Right lobe of liver (tissue), 6 donors: ENCODE measurements around the gene GRID1. TPM values are rescaled to one million over a fixed set of nuclear protein-coding genes. Genes with fewer than 3 reads are reported as not detected.

Experiments
- ATAC-seq, 4 donors: fragments of 200-7000 bp; cut with Tn5 transposase; one replicate each; pipeline ENCODE4 v1.9.1; 2020; ENCODE audit warnings: mild to moderate bottlenecking in 4 of 4, moderate library complexity in 4 of 4
- DNase-seq, 3 donors: peaks; one replicate each; pipeline ENCODE4 v3.0.0-alpha.2; 2020
- H3K27ac ChIP-seq, 3 donors: fragments of 200-600 bp; one replicate each; pipeline ENCODE4 v1.8.0; 2022
- H3K27me3 ChIP-seq, 2 donors: fragments of 200-600 bp; one replicate each; pipeline ENCODE4 v1.8.0; 2022
- H3K36me3 ChIP-seq, 4 donors: fragments of 200-600 bp; sonication (generic) in 1 of 4; one replicate each; pipeline versions ENCODE4 v1.5.1 to v1.8.0; 2017 to 2022; ENCODE audit warnings: control low read depth in 1 of 4
- H3K4me1 ChIP-seq, 4 donors: fragments of 200-600 bp; sonication (generic) in 1 of 4; one replicate each; pipeline versions ENCODE4 v1.5.1 to v1.8.0; 2017 to 2022; ENCODE audit warnings: control low read depth in 1 of 4
- H3K4me3 ChIP-seq, 3 donors: fragments of 200-600 bp; one replicate each; pipeline ENCODE4 v1.8.0; 2022
- H3K9me3 ChIP-seq, 4 donors: fragments of 200-600 bp; sonication (generic) in 1 of 4; one replicate each; pipeline versions ENCODE4 v1.5.1 to v1.8.0; 2017 to 2022; ENCODE audit warnings: control low read depth in 1 of 4
- POLR2A ChIP-seq: fragments of 450-650 bp; IDR thresholded peaks from one replicate; pipeline ENCODE4 v1.6.1; 2017; ENCODE audit warnings: antibody characterized with exemption, mild to moderate bottlenecking
- WGBS: methylation state at CpG from one replicate; pipeline ENCODE4 v1.1.6; 2018; ENCODE audit warnings: low coverage, low lambda C conversion rate; ENCODE audit not compliant: insufficient coverage; ENCODE audit errors: missing lambda C conversion rate; 5-methylcytosine and 5-hydroxymethylcytosine counted together
- intact Hi-C, 2 donors: fragments of 100-400 bp; cut with DNase I; formaldehyde crosslinking; loops; one replicate each; pipeline versions ENCODE4 v1.11.2 to v1.14.1; 2022
- total RNA-seq, 6 experiments: library from RNA; depleted of rRNA in 2 of 6; stranded (reverse); fragments of >200 nt in 2 of 6; fragmentation: NEBNext Ultra II Directional in 3 of 6; extraction: Animal tissue kit (Norgen Biotek cat#: 25700) in 3 of 6; gene quantifications; one replicate each; pipeline versions ENCODE4 v1.1.0 to v1.2.4, GENCODE V29; 2016 to 2023
- TF ChIP-seq, protein P1 (sequence below), 4 donors: fragments of 200-600 bp in 3 of 4; fragments of 450-650 bp in 1 of 4; IDR thresholded peaks; one replicate each; pipeline versions ENCODE4 v1.5.1 to v1.8.0; 2016 to 2022; ENCODE audit warnings: antibody characterized with exemption in 4 of 4, mild to moderate bottlenecking in 2 of 4
- donor health status: DM: no; HTN: yes; CAD: no.
- donor health status: DM: no; HTN: no; CAD: no.
- donor health status: DM: no; HTN: no; CAD: no.
- donor health status: DM: no; HTN: yes; CAD: no.
- donor health status: DM: no; HTN: yes; CAD: no.

GRID1 gene
- total RNA-seq, 6 experiments from 2014 or later = 0.05 to 1.9 (median 0.81) TPM

DNA sequence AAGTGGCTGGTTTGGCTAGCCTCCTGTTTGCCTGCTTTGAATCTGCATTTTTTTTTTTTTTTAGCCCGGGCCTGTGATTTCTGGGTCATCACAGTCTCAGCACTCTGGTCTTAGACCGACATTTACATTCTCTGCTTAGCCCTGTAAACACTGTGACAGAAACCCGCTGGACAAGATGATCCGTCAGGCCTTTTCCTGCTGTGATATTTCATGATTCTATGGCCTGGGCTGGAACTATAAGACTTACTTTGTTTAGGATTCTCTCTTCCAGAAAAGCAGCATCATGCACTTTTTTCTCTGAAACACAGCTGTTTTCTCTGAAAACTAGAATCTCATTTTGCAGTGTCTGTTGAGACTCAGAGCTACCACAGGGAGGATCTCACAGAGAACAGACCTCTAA is 705.5 kb downstream of the GRID1 start:
- DNase-seq = no peak
- H3K27ac ChIP-seq = no peak overlapping the region
- WGBS = 63% methylated on average over 4 of the region's 4 CpGs

DNA sequence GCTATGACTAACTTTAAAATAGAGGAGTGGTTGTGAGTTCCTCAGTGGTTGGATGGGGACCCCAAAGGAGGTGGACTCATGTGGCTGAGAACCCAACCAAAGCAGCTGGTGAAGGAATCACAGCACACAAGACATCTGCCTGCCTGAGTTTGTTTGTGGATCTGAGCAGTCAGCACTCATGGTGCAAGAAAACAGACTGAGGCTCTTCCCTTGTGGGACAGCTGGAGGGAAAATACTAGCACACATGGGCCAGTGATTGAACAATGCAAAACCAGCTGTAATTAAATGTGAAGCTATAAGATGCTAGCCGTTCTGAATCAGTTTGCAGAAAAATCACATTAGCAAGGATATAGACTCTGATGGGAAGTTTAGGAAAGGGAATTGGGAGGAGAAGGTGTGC is 707.3 kb downstream of the GRID1 start:
- ATAC-seq (no peak), DNase-seq (no peak)
- Histone ChIP-seq H3K4me3 (no peak overlapping the region), H3K36me3 (no peaks in the 10 kb centered on the region), H3K27ac (no peak overlapping the region), H3K27me3 (no peaks in the 10 kb centered on the region), H3K4me1 (no peaks in the 10 kb centered on the region), H3K9me3 (no peaks in the 10 kb centered on the region)
- TF ChIP-seq POLR2A = no peak
- TF ChIP-seq, protein P1, sequence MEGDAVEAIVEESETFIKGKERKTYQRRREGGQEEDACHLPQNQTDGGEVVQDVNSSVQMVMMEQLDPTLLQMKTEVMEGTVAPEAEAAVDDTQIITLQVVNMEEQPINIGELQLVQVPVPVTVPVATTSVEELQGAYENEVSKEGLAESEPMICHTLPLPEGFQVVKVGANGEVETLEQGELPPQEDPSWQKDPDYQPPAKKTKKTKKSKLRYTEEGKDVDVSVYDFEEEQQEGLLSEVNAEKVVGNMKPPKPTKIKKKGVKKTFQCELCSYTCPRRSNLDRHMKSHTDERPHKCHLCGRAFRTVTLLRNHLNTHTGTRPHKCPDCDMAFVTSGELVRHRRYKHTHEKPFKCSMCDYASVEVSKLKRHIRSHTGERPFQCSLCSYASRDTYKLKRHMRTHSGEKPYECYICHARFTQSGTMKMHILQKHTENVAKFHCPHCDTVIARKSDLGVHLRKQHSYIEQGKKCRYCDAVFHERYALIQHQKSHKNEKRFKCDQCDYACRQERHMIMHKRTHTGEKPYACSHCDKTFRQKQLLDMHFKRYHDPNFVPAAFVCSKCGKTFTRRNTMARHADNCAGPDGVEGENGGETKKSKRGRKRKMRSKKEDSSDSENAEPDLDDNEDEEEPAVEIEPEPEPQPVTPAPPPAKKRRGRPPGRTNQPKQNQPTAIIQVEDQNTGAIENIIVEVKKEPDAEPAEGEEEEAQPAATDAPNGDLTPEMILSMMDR (IDR thresholded peaks at IDR 0.05) = no peak
- WGBS = 83% methylated on average over 1 of the region's 1 CpG
- intact Hi-C loops = no loop called here

More for the DNA sequence above, 705.5 kb downstream of the GRID1 start:
- no peak overlapping the region for H3K4me3 ChIP-seq
- H3K9me3 ChIP-seq = no peaks in the 10 kb centered on the region
- ATAC-seq = no peak
- H3K4me1 ChIP-seq = no peaks in the 10 kb centered on the region
- H3K36me3 ChIP-seq = no peaks in the 10 kb centered on the region
- H3K27me3 ChIP-seq = no peaks in the 10 kb centered on the region
- TF ChIP-seq, protein P1 (IDR thresholded peaks at IDR 0.05) = no peak
- TF ChIP-seq POLR2A = no peak
- intact Hi-C loops = no loop called here

DNA sequence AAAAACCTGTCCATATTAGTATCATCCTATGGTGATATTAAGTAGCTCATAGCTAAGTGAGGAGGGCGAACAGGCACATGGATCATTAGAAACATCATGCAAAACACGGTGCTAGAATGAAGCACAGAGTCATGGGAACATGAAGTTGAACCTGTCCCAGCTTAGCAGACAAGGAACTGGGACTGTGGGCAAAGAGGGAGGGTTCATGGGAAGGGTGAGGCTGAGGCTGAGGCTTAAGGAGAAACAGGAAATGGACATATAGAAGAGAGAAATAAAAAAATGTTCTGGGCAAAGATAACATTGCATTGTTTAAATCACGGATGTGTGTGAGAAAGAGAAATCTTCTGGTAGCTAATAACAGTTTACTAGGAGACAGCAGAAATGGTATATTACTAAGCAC is 708.1 kb downstream of the GRID1 start:
- DNase-seq (no peak), ATAC-seq (no peak)
- H3K9me3 ChIP-seq = no peaks in the 10 kb centered on the region
- H3K4me1 ChIP-seq = no peaks in the 10 kb centered on the region
- H3K27me3 ChIP-seq = no peaks in the 10 kb centered on the region
- H3K27ac ChIP-seq = no peak overlapping the region
- no peaks in the 10 kb centered on the region for H3K36me3 ChIP-seq
- intact Hi-C loops = no loop called here
- no peak for TF ChIP-seq POLR2A
- TF ChIP-seq, protein P1 (IDR thresholded peaks at IDR 0.05) = no peak
- 28% methylated on average over 3 of the region's 3 CpGs for WGBS
- H3K4me3 ChIP-seq = no peak overlapping the region

DNA sequence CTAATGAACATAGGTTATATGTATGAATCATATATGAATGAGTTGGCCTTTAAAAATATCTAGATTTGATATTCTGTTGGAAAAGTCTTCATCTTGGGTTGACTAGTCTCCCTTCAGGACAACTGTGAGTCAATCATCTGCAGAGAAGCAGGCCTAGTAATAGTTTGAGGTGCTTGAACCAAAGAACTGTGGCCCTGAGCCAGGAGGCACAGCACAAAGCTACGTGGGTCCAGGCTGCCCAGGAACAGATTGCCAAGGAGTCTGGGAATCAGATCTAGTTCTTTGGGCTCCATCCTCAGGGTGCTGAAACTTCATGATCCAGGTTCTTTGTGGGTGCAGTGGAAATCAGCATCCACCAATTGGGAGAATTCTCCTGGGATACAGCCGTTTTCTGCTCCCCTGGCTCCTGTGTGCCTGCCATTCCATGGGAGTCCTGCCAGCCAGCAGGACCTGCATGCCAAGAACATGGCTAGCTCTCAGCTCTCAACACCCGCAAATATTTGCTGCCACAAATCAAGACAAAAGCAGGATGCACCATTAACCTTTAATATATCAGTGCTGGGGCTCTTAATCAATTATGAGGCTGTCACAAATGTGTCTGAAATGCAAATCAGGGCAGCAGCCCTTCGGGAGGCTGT is 709.0 kb downstream of the GRID1 start:
- Histone ChIP-seq H3K9me3 (no peaks in the 10 kb centered on the region), H3K4me3 (no peak overlapping the region), H3K4me1 (no peaks in the 10 kb centered on the region), H3K36me3 (no peaks in the 10 kb centered on the region), H3K27me3 (no peaks in the 10 kb centered on the region), H3K27ac (no peak overlapping the region)
- WGBS = 21% methylated on average over 4 of the region's 4 CpGs
- ATAC-seq (no peak), DNase-seq (no peak)
- intact Hi-C loops = no loop called here
- TF ChIP-seq POLR2A = no peak
- TF ChIP-seq, protein P1 (IDR thresholded peaks at IDR 0.05) = no peak
